Smooth muscle cell (in vitro differentiated cells): Measurements from ENCODE around the gene LRRK1. TPM values are rescaled to one million over a fixed set of nuclear protein-coding genes. Genes with fewer than 3 reads are reported as not detected.

Experiments
- DNase-seq: peaks from one replicate; lab custom pipeline; 2025; ENCODE audit not compliant: unreplicated experiment; lab: John Stamatoyannopoulos, UW
- H2AFZ ChIP-seq: fragments of 200-600 bp; sonication (generic); 2 replicates; pipeline ENCODE4 v1.6.0; 2016; ENCODE audit warnings: antibody characterized with exemption, low read depth, mild to moderate bottlenecking
- H3F3A ChIP-seq: fragments of 200-600 bp; sonication (generic); 2 replicates; pipeline ENCODE4 v1.6.0; 2017; ENCODE audit warnings: antibody characterized with exemption, low read depth
- H3K27ac ChIP-seq: fragments of 200-600 bp; sonication (generic); 2 replicates; pipeline ENCODE4 v1.5.1; 2016; ENCODE audit warnings: low read depth, mild to moderate bottlenecking
- H3K27me3 ChIP-seq: fragments of 200-600 bp; sonication (generic); 2 replicates; pipeline ENCODE4 v1.6.1; 2016; ENCODE audit warnings: low read depth, mild to moderate bottlenecking
- H3K36me3 ChIP-seq: fragments of 200-600 bp; sonication (generic); 2 replicates; pipeline ENCODE4 v1.5.1; 2016; ENCODE audit warnings: low read depth
- H3K4me1 ChIP-seq: fragments of 200-600 bp; sonication (generic); 2 replicates; pipeline ENCODE4 v1.5.1; 2016; ENCODE audit warnings: low read depth
- H3K4me2 ChIP-seq: fragments of 200-600 bp; sonication (generic); 2 replicates; pipeline ENCODE4 v1.6.0; 2016; ENCODE audit warnings: mild to moderate bottlenecking
- H3K4me3 ChIP-seq: fragments of 200-600 bp; sonication (generic); 2 replicates; pipeline ENCODE4 v1.5.1; 2016; ENCODE audit warnings: mild to moderate bottlenecking
- H3K79me2 ChIP-seq: fragments of 200-600 bp; sonication (generic); 2 replicates; pipeline ENCODE4 v1.6.0; 2016; ENCODE audit warnings: low read depth, mild to moderate bottlenecking
- H3K9ac ChIP-seq: fragments of 200-600 bp; sonication (generic); 2 replicates; pipeline ENCODE4 v1.6.0; 2016; ENCODE audit warnings: low read depth
- H3K9me3 ChIP-seq: fragments of 200-600 bp; sonication (generic); replicated peaks from 2 replicates; pipeline ENCODE4 v1.5.1; 2016; ENCODE audit warnings: low read depth
- H4K20me1 ChIP-seq: fragments of 200-600 bp; sonication (generic); 2 replicates; pipeline ENCODE4 v1.6.0; 2016; ENCODE audit warnings: low read depth
- WGBS: methylation state at CpG from one replicate; pipeline ENCODE4 v1.1.7; 2016; ENCODE audit warnings: low lambda C conversion rate; 5-methylcytosine and 5-hydroxymethylcytosine counted together
- polyA plus RNA-seq: library from polyadenylated mRNA; unstranded; fragments of >200 nt; fragmentation: Nextera tagmentation; extraction: Ambion mirVana; gene quantifications from 2 replicates; pipeline ENCODE4 v1.2.1, GENCODE V29; 2016
- total RNA-seq: library from RNA; depleted of rRNA; stranded (reverse); fragments of >200 nt; gene quantifications from 2 replicates; pipeline ENCODE4 v1.2.3, GENCODE V29; 2014
- TF ChIP-seq, protein P1 (sequence below): fragments of 200-600 bp; sonication (generic); IDR thresholded peaks from 2 replicates; pipeline ENCODE4 v1.5.1; 2017; ENCODE audit warnings: borderline replicate concordance, mild to moderate bottlenecking, antibody characterized with exemption; ENCODE audit not compliant: insufficient read depth, poor library complexity, severe bottlenecking

LRRK1 gene
- total and polyA plus RNA-seq, 2 experiments from 2014 or later, result 1.1 to 1.6 TPM

DNA sequence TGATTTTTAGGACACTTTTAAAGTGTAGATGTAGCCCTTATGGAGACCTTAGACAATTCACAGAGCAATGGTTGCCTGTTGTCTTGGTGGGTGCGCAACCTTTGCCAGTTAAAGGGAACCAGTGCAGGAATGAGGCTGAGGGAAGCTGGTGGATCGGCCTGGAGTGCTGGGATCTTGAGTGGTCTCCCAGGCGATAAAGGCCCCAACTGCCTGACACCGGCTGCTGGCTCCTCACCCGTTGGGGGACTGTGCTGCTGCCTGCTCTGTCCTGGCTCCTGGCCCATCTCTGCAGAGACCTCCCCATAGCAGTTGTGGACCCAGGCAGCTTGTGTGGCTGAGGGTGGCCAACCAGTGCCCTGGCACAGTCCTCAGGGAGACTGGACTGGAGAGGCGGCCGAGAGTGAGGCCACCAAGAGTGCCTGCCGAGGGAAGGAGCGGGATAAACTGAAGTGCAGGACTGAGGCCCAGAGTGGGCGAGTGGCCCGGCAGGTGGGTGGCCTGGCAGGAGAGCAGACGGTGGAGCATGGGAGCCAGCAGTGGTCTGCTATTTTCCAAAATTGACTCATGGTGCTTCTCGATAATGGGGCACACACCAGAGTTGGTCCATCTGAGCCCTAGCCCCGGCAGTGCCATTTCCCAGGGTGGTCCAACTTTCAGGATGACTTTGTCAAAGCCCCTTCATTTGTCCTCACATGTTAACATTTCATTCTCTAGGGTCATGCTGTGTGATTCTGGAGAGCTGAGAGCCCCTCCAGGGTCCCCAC lies 37.4 kb upstream of the LRRK1 start:
- H3K9ac ChIP-seq, result no peak overlapping the region
- no peaks in the 10 kb centered on the region for H3K4me1 ChIP-seq
- H3K9me3 ChIP-seq, result no peaks in the 10 kb centered on the region
- no peaks in the 10 kb centered on the region for H4K20me1 ChIP-seq
- H3K36me3 ChIP-seq, result no peaks in the 10 kb centered on the region
- no peaks in the 10 kb centered on the region for H3F3A ChIP-seq
- peaks cover 88% of the 10 kb centered on the region for H3K27me3 ChIP-seq
- H3K79me2 ChIP-seq, result no peaks in the 10 kb centered on the region
- H3K27ac ChIP-seq, result no peak overlapping the region
- TF ChIP-seq, protein P1, sequence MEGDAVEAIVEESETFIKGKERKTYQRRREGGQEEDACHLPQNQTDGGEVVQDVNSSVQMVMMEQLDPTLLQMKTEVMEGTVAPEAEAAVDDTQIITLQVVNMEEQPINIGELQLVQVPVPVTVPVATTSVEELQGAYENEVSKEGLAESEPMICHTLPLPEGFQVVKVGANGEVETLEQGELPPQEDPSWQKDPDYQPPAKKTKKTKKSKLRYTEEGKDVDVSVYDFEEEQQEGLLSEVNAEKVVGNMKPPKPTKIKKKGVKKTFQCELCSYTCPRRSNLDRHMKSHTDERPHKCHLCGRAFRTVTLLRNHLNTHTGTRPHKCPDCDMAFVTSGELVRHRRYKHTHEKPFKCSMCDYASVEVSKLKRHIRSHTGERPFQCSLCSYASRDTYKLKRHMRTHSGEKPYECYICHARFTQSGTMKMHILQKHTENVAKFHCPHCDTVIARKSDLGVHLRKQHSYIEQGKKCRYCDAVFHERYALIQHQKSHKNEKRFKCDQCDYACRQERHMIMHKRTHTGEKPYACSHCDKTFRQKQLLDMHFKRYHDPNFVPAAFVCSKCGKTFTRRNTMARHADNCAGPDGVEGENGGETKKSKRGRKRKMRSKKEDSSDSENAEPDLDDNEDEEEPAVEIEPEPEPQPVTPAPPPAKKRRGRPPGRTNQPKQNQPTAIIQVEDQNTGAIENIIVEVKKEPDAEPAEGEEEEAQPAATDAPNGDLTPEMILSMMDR, result no peak
- 91% methylated on average over 14 of the region's 14 CpGs for WGBS
- H2AFZ ChIP-seq, result no peak overlapping the region
- H3K4me3 ChIP-seq, result no peak overlapping the region
- DNase-seq, result no peak
- H3K4me2 ChIP-seq, result no peak overlapping the region

DNA sequence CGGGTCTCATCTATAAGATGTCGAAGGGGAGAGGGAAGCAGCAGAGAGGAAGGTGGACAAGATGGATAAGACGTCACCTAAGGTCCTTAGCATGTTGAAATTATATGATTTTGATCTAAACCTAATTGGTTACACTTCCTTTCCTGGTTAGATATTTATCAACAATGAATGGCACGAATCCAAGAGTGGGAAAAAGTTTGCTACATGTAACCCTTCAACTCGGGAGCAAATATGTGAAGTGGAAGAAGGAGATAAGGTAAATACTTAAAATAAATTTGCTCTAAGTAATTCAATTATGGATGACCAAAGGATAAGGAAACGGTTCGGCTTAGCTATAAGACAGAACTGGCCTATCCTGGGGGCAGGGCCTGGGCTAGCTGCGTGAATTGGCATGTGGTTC lies 34.0 kb upstream of the LRRK1 start:
- Histone ChIP-seq H3K27me3 (peaks cover 56% of the 10 kb centered on the region), H3K9me3 (no peaks in the 10 kb centered on the region), H3K27ac (no peak overlapping the region), H4K20me1 (no peaks in the 10 kb centered on the region), H3F3A (no peaks in the 10 kb centered on the region), H3K4me2 (no peak overlapping the region), H3K4me3 (no peak overlapping the region), H3K4me1 (no peaks in the 10 kb centered on the region), H3K9ac (no peak overlapping the region), H3K79me2 (no peaks in the 10 kb centered on the region), H3K36me3 (no peaks in the 10 kb centered on the region), H2AFZ (no peak overlapping the region)
- TF ChIP-seq, protein P1, result no peak
- no peak for DNase-seq
- WGBS, result 90% methylated on average over 8 of the region's 8 CpGs

DNA sequence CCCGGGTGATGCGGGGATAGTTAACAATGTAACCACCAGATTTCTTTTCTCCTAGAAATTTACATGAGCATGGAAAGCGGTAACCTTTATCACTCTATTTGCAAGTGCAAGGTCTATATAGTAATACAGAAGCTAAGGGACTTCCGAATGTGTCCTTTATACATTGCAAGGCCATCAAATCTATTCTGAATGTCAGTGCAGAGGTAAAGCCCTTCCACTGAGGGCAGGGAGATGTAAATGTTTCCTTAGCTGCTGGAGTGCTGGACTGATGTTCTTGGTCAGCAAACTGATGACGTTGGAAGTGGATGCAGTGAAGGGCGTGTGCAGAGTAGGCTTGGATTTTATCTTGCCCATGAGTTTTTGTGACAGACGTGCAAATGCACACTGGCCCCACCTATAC lies 33.3 kb upstream of the LRRK1 start:
- Histone ChIP-seq H3K27me3 (peaks cover 49% of the 10 kb centered on the region), H3K27ac (no peak overlapping the region), H3K36me3 (no peaks in the 10 kb centered on the region), H3K4me2 (no peak overlapping the region), H3K9ac (no peak overlapping the region), H3F3A (no peaks in the 10 kb centered on the region), H2AFZ (no peak overlapping the region), H3K4me1 (no peaks in the 10 kb centered on the region), H3K79me2 (no peaks in the 10 kb centered on the region), H3K4me3 (no peak overlapping the region), H3K9me3 (no peaks in the 10 kb centered on the region), H4K20me1 (no peaks in the 10 kb centered on the region)
- TF ChIP-seq, protein P1, result no peak
- 87% methylated on average over 7 of the region's 7 CpGs for WGBS
- no peak for DNase-seq

DNA sequence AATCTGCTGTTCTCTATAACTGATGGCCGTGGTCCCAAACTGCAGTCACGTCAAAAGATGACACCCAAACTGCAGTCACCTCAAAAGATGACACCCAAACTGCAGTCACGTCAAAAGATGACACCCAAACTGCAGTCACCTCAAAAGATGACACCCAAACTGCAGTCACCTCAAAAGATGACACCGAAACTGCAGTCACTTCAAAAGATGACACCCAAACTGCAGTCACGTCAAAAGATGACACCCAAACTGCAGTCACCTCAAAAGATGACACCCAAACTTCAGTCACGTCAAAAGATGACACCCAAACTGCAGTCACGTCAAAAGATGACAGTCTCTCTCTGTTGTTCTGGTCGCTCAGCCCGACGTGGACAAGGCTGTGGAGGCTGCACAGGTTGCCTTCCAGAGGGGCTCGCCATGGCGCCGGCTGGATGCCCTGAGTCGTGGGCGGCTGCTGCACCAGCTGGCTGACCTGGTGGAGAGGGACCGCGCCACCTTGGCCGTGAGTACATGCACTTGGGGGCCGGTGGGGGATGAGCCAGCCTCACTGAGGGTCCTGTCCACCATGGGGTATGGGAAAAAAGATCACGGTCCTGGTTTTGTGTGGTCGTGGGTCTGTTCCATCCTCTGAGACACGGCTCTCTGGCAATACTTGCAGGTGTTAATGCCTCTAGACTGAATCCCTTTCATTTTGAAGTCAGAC lies 31.8 kb upstream of the LRRK1 start:
- H3K27ac ChIP-seq, result no peak overlapping the region
- peaks cover 33% of the 10 kb centered on the region for H3K27me3 ChIP-seq
- TF ChIP-seq, protein P1, result no peak
- no peaks in the 10 kb centered on the region for H4K20me1 ChIP-seq
- H3K4me2 ChIP-seq, result no peak overlapping the region
- WGBS, result 93% methylated on average over 22 of the region's 22 CpGs
- no peaks in the 10 kb centered on the region for H3K4me1 ChIP-seq
- H3K79me2 ChIP-seq, result no peaks in the 10 kb centered on the region
- H2AFZ ChIP-seq, result no peak overlapping the region
- H3K9me3 ChIP-seq, result no peaks in the 10 kb centered on the region
- H3K9ac ChIP-seq, result no peak overlapping the region
- H3K4me3 ChIP-seq, result no peak overlapping the region
- H3F3A ChIP-seq, result no peaks in the 10 kb centered on the region
- DNase-seq, result no peak
- no peaks in the 10 kb centered on the region for H3K36me3 ChIP-seq
